GM08714 (cell line): ENCODE measurements around the gene CLCF1.

Experiments
- H3K4me3 ChIP-seq: fragments of 200-500 bp; sonication (Bioruptor generic); 2 replicates; pipeline ENCODE4 v1.5.1; 2014; ENCODE audit warnings: mild to moderate bottlenecking, low read length, inconsistent platforms
- ZNF274 ChIP-seq: IDR thresholded peaks from 2 replicates; pipeline ENCODE4 v1.6.1; 2012; ENCODE audit warnings: mild to moderate bottlenecking, low read depth, low read length

Gene CLCF1

GRCh38 chr11:67412495-67413179, 39.2 kb upstream of the CLCF1 start:
- H3K4me3 ChIP-seq, result no peak overlapping the region
- no peak for TF ChIP-seq ZNF274

DNA sequence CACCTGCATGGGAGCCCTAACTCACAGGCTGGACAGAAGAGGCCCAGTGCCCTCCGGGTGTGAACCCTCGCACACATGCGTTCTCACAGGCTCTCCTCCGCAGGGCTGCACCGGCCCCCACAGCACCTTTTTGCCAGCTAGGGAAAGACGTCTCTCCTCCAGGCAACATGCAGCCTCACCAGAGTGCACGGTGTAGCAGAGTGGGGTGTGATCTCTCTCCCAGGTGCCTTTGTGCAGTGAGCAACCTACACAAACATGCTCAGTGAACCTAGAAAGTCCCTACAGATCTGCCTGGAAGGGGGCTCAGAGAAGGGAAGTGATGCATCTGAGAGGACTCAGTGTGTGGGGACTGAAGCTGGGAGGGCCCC, 38.4 kb upstream of the CLCF1 start:
- no peak overlapping the region for H3K4me3 ChIP-seq
- no peak for TF ChIP-seq ZNF274

DNA sequence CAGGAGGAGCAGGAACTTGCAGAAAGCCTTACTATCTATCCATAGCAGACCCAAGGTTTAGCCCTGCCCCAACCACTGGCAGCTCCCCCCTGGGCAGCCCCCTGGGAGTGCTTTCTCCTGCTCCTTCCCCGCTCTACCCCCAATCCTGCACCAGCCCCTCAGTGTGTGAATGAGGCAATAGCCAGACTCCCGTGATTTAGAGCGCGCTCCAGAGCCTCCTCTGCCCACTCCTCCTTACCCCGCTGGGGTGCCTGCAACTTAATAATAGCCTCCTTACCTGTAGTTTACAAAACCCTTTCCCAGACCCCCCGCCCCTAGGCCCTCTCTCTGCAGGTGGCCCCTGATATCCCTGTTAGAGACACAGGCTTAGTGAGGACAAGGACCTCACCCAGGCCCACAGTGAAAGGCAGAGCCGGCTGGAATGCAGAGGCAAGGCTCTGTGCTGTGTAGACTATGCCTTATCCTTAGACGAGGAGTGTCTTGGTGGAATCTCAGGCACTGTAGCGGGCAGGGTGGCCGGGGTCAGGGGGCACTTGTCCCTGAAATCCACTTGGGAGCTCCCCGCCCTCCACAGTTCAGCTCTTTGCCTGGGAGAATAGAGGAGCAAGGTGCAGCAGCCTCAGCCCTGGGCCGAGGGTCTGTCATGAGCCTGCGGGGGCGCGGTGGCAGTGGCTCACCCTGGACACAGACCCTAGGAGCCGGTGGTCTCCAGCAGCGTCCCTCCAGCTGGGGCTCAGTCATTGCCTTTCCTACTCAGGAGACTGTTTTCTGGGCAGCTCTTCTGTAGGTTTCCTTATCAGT, 37.8 kb upstream of the CLCF1 start:
- H3K4me3 ChIP-seq, result no peak overlapping the region

DNA sequence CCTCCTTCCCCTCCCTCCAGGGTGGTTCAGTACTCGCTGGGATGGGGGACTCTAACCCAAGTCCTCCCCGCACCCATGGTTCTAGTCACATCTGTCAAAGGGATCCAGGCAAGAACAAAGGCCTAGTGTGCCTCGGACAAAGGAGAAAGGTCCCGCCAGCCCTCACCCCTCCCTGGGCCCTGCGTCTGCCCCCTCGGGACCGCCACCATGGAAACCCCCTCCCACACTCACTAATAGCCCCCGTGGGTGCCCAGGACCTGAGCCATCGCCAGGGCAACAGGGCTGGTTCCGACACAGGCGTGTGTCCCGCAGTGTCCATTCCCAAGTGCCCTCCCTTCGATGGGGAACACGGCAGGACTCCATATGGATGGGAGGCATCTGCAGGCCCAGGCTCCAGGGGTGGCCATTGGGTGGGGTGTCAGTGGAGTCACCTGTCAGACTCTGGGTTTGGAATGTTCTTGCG, 37.0 kb upstream of the CLCF1 start:
- H3K4me3 ChIP-seq, result no peak overlapping the region
- no peak for TF ChIP-seq ZNF274

More for the DNA sequence above, 37.8 kb upstream of the CLCF1 start:
- no peak for TF ChIP-seq ZNF274

- H3K4me3 ChIP-seq, result peak overlapping the region; percentile 39; the same call in 1 of the 2 replicates
- no peak for TF ChIP-seq ZNF274
Observed at GRCh38 chr11:67409781-67410368, 36.5 kb upstream of the CLCF1 start.

- TF ChIP-seq ZNF274, result no peak
- peak overlapping the region; percentile 39; the same call in 1 of the 2 replicates for H3K4me3 ChIP-seq
Observed at GRCh38 chr11:67409261-67409666, 35.9 kb upstream of the CLCF1 start.

GRCh38 chr11:67408437-67409200, 35.2 kb upstream of the CLCF1 start:
- no peak for TF ChIP-seq ZNF274
- H3K4me3 ChIP-seq, result no peak overlapping the region; the same call in 1 of the 2 replicates

GRCh38 chr11:67407688-67408163, 34.3 kb upstream of the CLCF1 start:
- H3K4me3 ChIP-seq, result no peak overlapping the region
- no peak for TF ChIP-seq ZNF274

GRCh38 chr11:67406969-67407687, 33.7 kb upstream of the CLCF1 start:
- no peak overlapping the region for H3K4me3 ChIP-seq
- TF ChIP-seq ZNF274, result no peak

GRCh38 chr11:67406420-67406968, 33.1 kb upstream of the CLCF1 start:
- no peak overlapping the region for H3K4me3 ChIP-seq
- TF ChIP-seq ZNF274, result no peak

DNA sequence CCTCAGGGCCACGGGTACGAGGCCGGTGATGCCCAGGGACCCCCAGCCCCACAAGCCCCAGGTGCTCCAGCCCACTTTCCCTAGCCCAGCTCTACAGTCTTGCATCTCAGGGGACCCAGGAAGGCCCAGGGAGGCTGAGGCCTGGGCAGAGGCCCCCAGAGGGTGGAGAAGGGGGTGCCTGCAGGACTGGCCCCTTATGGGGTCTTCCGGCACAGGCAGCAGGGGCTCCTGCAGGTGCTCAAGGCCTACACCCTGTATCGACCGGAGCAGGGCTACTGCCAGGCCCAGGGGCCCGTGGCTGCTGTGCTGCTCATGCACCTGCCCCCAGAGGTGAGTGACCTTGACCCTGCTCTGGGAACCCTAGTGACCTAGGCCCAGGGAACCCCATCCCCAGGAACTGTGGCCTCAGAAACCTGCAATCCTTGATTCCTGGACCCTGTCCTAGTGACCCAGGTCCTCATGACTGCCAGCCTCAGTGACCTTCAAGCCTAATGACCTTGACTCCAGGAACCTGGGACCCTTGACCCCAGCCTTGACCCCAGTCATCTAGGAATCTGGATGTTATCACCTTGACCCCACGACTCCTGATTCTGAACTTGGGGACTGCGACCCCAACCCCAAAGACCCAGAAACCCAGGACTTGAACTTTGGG, 32.4 kb upstream of the CLCF1 start:
- no peak overlapping the region for H3K4me3 ChIP-seq
- TF ChIP-seq ZNF274, result no peak

- no peak for TF ChIP-seq ZNF274
- no peak overlapping the region; the same call in 1 of the 2 replicates for H3K4me3 ChIP-seq
Observed at GRCh38 chr11:67405196-67405567, 31.8 kb upstream of the CLCF1 start.

DNA sequence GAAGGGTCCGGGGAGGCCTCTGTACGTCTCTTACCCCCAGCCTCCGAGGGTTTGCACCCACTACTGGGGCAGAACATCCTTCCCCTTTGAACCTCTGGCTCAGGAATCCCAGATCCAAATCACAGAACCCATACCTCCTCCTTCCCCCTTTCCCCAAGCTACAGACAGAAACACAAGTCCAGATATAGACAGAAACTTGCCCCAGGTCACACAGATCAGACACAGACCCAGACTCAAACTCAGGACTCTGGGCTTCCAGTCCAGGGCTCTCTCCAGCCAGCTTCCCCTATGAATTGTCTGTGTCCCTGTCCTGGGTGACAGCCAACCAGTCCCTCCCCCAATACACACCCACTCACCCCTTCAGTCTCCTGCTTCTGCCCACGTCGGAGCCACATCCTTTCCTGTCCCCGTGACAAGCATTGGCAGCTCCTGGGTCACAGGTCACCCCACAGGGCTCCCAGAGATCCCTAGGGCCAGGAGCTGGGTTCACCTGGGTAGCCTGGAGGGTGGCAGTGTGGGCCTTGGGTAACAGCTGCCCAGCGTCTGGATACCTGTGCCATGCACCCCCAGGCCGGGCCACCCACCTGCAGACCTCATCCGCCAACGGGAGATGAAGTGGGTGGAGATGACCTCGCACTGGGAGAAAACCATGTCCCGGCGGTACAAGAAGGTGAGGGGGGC, 31.3 kb upstream of the CLCF1 start:
- H3K4me3 ChIP-seq, result peak overlapping the region; percentile 78; the same call in 1 of the 2 replicates
- no peak for TF ChIP-seq ZNF274

GRCh38 chr11:67403085-67403484, 29.7 kb upstream of the CLCF1 start:
- H3K4me3 ChIP-seq, result peak overlapping the region; percentile 78; the same call in 1 of the 2 replicates

- H3K4me3 ChIP-seq, result peak overlapping the region; percentile 29; the same call in 1 of the 2 replicates
Observed at GRCh38 chr11:67402192-67402839, 28.9 kb upstream of the CLCF1 start.
